Measurements from ENCODE around the gene SGO1. TPM values are rescaled to one million over a fixed set of nuclear protein-coding genes. Genes with fewer than 3 reads are reported as not detected.

SGO1 gene
- polyA plus RNA-seq, 1 of the 3 experiments (the other 2 are of a cell fraction), result 2.2 TPM

DNA sequence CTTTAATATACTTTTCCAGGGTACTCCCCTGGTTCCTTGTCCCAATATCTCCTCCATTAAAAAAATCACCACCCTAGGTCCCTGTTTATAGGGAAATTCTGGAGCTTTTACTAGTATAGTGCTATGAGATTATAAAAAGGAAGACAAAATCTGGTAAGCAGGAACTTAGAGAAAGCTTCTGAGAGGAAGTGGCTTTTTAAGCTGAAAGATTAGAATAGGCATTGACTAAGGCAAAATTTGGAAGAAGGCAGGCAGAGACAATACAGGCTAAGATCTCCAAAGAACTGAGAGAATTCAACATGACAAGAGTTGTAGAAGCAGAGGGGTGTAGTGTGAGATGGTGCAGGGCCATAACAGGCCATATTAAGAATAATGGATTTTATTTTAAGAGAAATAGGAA, 25.8 kb downstream of the SGO1 start:
- POLR2A ChIA-PET, result no interaction called here
- Histone ChIP-seq H3K4me3 (ENCODE audit: low read depth in 2 of 2, low read length in 1 of 2) (no peak overlapping the region), H3K4me2 (no peak overlapping the region), H3K4me1 (ENCODE audit: control insufficient read depth in 1 of 2, insufficient read depth in 2 of 2, low read depth in 1 of 2, low read length in 1 of 2) (no peaks in the 10 kb centered on the region; a peak in 1 of 4 replicates), H3K9me3 (no peaks in the 10 kb centered on the region), H3K9me2 (no peaks in the 10 kb centered on the region), H3K36me3 (replicated peaks in 1 of 2; ENCODE audit: control insufficient read depth in 1 of 2, insufficient read depth in 2 of 2, low read length in 1 of 2) (peaks cover 33 to 36% of the 10 kb centered on the region in 2 experiments), H3F3A (replicated peaks; ENCODE audit: insufficient read depth) (no peaks in the 10 kb centered on the region), H3K27ac (ENCODE audit: low read depth in 2 of 2, low read length in 1 of 2) (no peak overlapping the region; a peak in 1 of 4 replicates), H4K20me1 (ENCODE audit: insufficient read depth) (no peaks in the 10 kb centered on the region), H3K9ac (no peak overlapping the region), H3K79me2 (ENCODE audit: insufficient read depth) (no peaks in the 10 kb centered on the region), H3K27me3 (ENCODE audit: insufficient read depth) (no peaks in the 10 kb centered on the region), H2AFZ (ENCODE audit: low read depth) (no peak overlapping the region)
- TF ChIP-seq SMC3 (IDR thresholded peaks at IDR 0.05; ENCODE audit: low read depth, low read length), result no peak
- TF ChIP-seq, protein P1, sequence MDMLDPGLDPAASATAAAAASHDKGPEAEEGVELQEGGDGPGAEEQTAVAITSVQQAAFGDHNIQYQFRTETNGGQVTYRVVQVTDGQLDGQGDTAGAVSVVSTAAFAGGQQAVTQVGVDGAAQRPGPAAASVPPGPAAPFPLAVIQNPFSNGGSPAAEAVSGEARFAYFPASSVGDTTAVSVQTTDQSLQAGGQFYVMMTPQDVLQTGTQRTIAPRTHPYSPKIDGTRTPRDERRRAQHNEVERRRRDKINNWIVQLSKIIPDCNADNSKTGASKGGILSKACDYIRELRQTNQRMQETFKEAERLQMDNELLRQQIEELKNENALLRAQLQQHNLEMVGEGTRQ (IDR thresholded peaks at IDR 0.05; ENCODE audit: borderline replicate concordance, low read depth, low read length), result no peak
- no peak for TF ChIP-seq YY1 (IDR thresholded peaks at IDR 0.05; ENCODE audit: low read depth)
- TF ChIP-seq EZH2phosphoT487 (IDR thresholded peaks at IDR 0.05; ENCODE audit: borderline replicate concordance, low read depth), result no peak
- no peak for TF ChIP-seq CHD2 (IDR thresholded peaks at IDR 0.05; ENCODE audit: low read length, partially characterized antibody)
- no peak for TF ChIP-seq RXRA (IDR thresholded peaks at IDR 0.05; ENCODE audit: borderline replicate concordance, low read depth)
- TF ChIP-seq TAF1 (IDR thresholded peaks at IDR 0.05; ENCODE audit: borderline replicate concordance, low read depth, low read length), result no peak
- TF ChIP-seq, protein P2, sequence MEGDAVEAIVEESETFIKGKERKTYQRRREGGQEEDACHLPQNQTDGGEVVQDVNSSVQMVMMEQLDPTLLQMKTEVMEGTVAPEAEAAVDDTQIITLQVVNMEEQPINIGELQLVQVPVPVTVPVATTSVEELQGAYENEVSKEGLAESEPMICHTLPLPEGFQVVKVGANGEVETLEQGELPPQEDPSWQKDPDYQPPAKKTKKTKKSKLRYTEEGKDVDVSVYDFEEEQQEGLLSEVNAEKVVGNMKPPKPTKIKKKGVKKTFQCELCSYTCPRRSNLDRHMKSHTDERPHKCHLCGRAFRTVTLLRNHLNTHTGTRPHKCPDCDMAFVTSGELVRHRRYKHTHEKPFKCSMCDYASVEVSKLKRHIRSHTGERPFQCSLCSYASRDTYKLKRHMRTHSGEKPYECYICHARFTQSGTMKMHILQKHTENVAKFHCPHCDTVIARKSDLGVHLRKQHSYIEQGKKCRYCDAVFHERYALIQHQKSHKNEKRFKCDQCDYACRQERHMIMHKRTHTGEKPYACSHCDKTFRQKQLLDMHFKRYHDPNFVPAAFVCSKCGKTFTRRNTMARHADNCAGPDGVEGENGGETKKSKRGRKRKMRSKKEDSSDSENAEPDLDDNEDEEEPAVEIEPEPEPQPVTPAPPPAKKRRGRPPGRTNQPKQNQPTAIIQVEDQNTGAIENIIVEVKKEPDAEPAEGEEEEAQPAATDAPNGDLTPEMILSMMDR (IDR thresholded peaks at IDR 0.05), result no peak
- TF ChIP-seq NRF1 (IDR thresholded peaks at IDR 0.05; ENCODE audit: low read depth, low read length), result no peak
- CTCF ChIA-PET, result interaction anchor here (1.1 kb wide), 1 partner anchor 49 kb away, joined by 3 read pairs; no protein-coding TSS in a partner anchor
- no peak for DNase-seq

DNA sequence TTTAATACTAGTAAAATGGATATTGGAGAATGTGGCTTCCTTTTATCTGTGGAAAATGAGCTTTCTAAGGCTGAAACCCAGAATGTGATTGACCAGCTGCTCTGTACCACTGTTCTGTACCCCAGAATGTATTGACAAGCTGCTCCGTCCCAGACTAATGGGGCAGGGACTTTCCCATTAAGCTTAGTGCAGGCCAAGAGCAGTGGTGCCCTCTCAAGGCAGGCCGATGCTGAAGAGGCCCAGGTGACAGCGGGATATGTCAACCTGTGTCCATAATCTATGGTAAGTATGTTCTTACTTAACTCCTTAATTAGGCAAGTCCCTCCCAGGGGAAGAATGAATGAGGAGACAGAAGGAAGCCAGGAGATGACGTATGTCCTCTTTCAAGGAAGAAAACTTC, 31.1 kb downstream of the SGO1 start:
- Histone ChIP-seq H3K9me3 (no peaks in the 10 kb centered on the region), H3K36me3 (replicated peaks in 1 of 2; ENCODE audit: control insufficient read depth in 1 of 2, insufficient read depth in 2 of 2, low read length in 1 of 2) (peaks cover 12 to 30% of the 10 kb centered on the region in 2 experiments), H3K4me3 (ENCODE audit: low read depth in 2 of 2, low read length in 1 of 2) (no peak overlapping the region), H3K4me2 (no peak overlapping the region), H3K79me2 (ENCODE audit: insufficient read depth) (no peaks in the 10 kb centered on the region), H3K9me2 (no peaks in the 10 kb centered on the region), H4K20me1 (ENCODE audit: insufficient read depth) (no peaks in the 10 kb centered on the region), H3K9ac (no peak overlapping the region), H2AFZ (ENCODE audit: low read depth) (no peak overlapping the region), H3K27ac (ENCODE audit: low read depth in 2 of 2, low read length in 1 of 2) (no peak overlapping the region), H3K27me3 (ENCODE audit: insufficient read depth) (no peaks in the 10 kb centered on the region), H3K4me1 (ENCODE audit: control insufficient read depth in 1 of 2, insufficient read depth in 2 of 2, low read depth in 1 of 2, low read length in 1 of 2) (no peaks in the 10 kb centered on the region; a peak in 1 of 4 replicates), H3F3A (replicated peaks; ENCODE audit: insufficient read depth) (no peaks in the 10 kb centered on the region)
- ChIA-PET CTCF (no interaction called here), POLR2A (no interaction called here)
- no peak for DNase-seq
- no peak for TF ChIP-seq SIN3A (IDR thresholded peaks at IDR 0.05; ENCODE audit: borderline replicate concordance, low read depth, low read length)
- TF ChIP-seq, protein P1 (IDR thresholded peaks at IDR 0.05; ENCODE audit: borderline replicate concordance, low read depth, low read length), result no peak
- 100% methylated on average over 4 of the region's 4 CpGs for WGBS (ENCODE audit: low lambda C conversion rate)

Measured in SK-N-SH (cell line).